ENCODE data around the gene CAPG.

CAPG gene

GRCh38 chr2:85354286-85355072 is 55.7 kb downstream of the CAPG start, which contains the start of the genes ELMOD3 and RETSAT:
ELMOD3 (plus strand) TSS chr2:85354769; CDS start chr2:85357199, 2,430 bp downstream.
RETSAT (minus strand) TSS chr2:85354528; CDS start chr2:85354507, 21 bp downstream.
- peak; percentile 99 for DNase-seq

- DNase-seq, result no peak
Observed at GRCh38 chr2:85353876-85354285, 56.3 kb downstream of the CAPG start.

- DNase-seq, result no peak
Observed at GRCh38 chr2:85347599-85347998, 62.6 kb downstream of the CAPG start.
